IMR-90 (cell line): Measurements from ENCODE around the gene MAEL. TPM values are rescaled to one million over a fixed set of nuclear protein-coding genes. Genes with fewer than 3 reads are reported as not detected.
"Not testable (repeated sequence)": the region's sequence is repeated elsewhere in the genome, so short reads cannot be mapped to it uniquely, and the experiment has no call there.

ENCODE experiments used
- ATAC-seq: fragments of 200-7000 bp; cut with Tn5 transposase; 2 replicates; pipeline ENCODE4 v1.9.1; 2020; ENCODE audit warnings: low read depth, mild to moderate bottlenecking, moderate library complexity
- BruUV-seq: library from RNA; stranded (reverse); fragments of 400-500 nt; replicated peaks from 2 replicates; lab custom pipeline; 2021; lab: Mats Ljungman, UMichigan
- CTCF ChIA-PET: fragments of 300-600 bp; formaldehyde crosslinking; extraction: SDS; loops from one replicate; lab custom pipeline; 2021; ENCODE audit warnings: antibody characterized with exemption; lab: Yijun Ruan, JAX
- POLR2A ChIA-PET: fragments of 300-600 bp; sonication (Branson Sonifier 250); formaldehyde crosslinking; loops from one replicate; lab custom pipeline; 2022; ENCODE audit warnings: antibody characterized with exemption; ENCODE audit not compliant: unreplicated experiment; lab: Charles Lee
- DNase-seq: peaks from one replicate; pipeline ENCODE4 v3.0.0; 2013
- H2AFZ ChIP-seq: replicated peaks from 2 replicates; pipeline ENCODE3; 2013; ENCODE audit warnings: low read length, mild to moderate bottlenecking; ENCODE audit not compliant: poor library complexity
- H2AK5ac ChIP-seq: 2 replicates; pipeline ENCODE4 v1.6.1; 2013; ENCODE audit warnings: low read depth, low read length, inconsistent platforms
- H2AK9ac ChIP-seq: replicated peaks from 2 replicates; pipeline ENCODE3; 2013; ENCODE audit warnings: mild to moderate bottlenecking, low read depth, low read length, moderate library complexity; ENCODE audit not compliant: poor library complexity
- H2BK120ac ChIP-seq: 2 replicates; pipeline ENCODE4 v1.6.1; 2013; ENCODE audit warnings: low read depth, low read length, inconsistent platforms
- H2BK15ac ChIP-seq: 3 replicates; pipeline ENCODE4 v1.6.1; 2013; ENCODE audit warnings: low read depth, low read length, inconsistent platforms
- H2BK20ac ChIP-seq: 2 replicates; pipeline ENCODE4 v1.6.1; 2013; ENCODE audit warnings: low read depth, mild to moderate bottlenecking, inconsistent platforms, low read length, moderate library complexity
- H2BK5ac ChIP-seq: 2 replicates; pipeline ENCODE4 v1.6.1; 2013; ENCODE audit warnings: mild to moderate bottlenecking, low read depth, low read length, inconsistent platforms; ENCODE audit not compliant: poor library complexity, severe bottlenecking
- H3K14ac ChIP-seq: replicated peaks from 2 replicates; pipeline ENCODE4 v1.6.1; 2013; ENCODE audit warnings: low read depth, low read length, inconsistent platforms
- H3K18ac ChIP-seq: 2 replicates; pipeline ENCODE4 v1.6.1; 2013; ENCODE audit warnings: low read depth, low read length, control low read depth
- H3K23ac ChIP-seq: 2 replicates; pipeline ENCODE4 v1.6.1; 2013; ENCODE audit warnings: low read depth, low read length, inconsistent platforms
- H3K27ac ChIP-seq: 2 replicates; pipeline ENCODE4 v1.5.1; 2013; ENCODE audit warnings: mild to moderate bottlenecking, control low read depth, low read length; ENCODE audit not compliant: insufficient read depth
- H3K27me3 ChIP-seq: 2 replicates; pipeline ENCODE4 v1.6.1; 2013; ENCODE audit warnings: low read length; ENCODE audit not compliant: control insufficient read depth, insufficient read depth
- H3K36me3 ChIP-seq: 2 replicates; pipeline ENCODE4 v1.6.1; 2013; ENCODE audit warnings: low read length, mixed read lengths; ENCODE audit not compliant: control insufficient read depth, insufficient read depth
- H3K4ac ChIP-seq: 2 replicates; pipeline ENCODE4 v1.6.1; 2013; ENCODE audit warnings: low read depth, low read length, inconsistent platforms
- H3K4me1 ChIP-seq: 2 replicates; pipeline ENCODE4 v1.6.1; 2013; ENCODE audit warnings: low read length, mixed read lengths; ENCODE audit not compliant: control insufficient read depth, insufficient read depth
- H3K4me2 ChIP-seq: 2 replicates; pipeline ENCODE4 v1.6.1; 2013; ENCODE audit warnings: low read depth, mild to moderate bottlenecking, control low read depth, low read length, moderate library complexity
- H3K4me3 ChIP-seq: 2 replicates; pipeline ENCODE4 v1.5.1; 2013; ENCODE audit warnings: low read depth, mild to moderate bottlenecking, control low read depth, low read length, moderate library complexity; ENCODE audit not compliant: insufficient read depth
- H3K56ac ChIP-seq: 2 replicates; pipeline ENCODE4 v1.6.1; 2013; ENCODE audit warnings: low read length, inconsistent platforms; ENCODE audit not compliant: insufficient read depth; ENCODE audit errors: extremely low read depth
- H3K79me1 ChIP-seq, 2 experiments: 2 replicates each; pipeline ENCODE4 v1.6.1; 2013; ENCODE audit warnings: low read length in 2 of 2, inconsistent platforms in 1 of 2, low read depth in 1 of 2
- H3K9ac ChIP-seq: 2 replicates; pipeline ENCODE4 v1.6.1; 2013; ENCODE audit warnings: low read depth, low read length, control low read depth
- H3K9me1 ChIP-seq: 2 replicates; pipeline ENCODE4 v1.6.1; 2013; ENCODE audit warnings: low read length, inconsistent platforms; ENCODE audit not compliant: insufficient read depth
- H3K9me3 ChIP-seq: 2 replicates; pipeline ENCODE4 v1.6.1; 2013; ENCODE audit warnings: low read length; ENCODE audit not compliant: control insufficient read depth, insufficient read depth
- H4K20me1 ChIP-seq: 2 replicates; pipeline ENCODE4 v1.6.1; 2013; ENCODE audit warnings: low read length, inconsistent platforms; ENCODE audit not compliant: insufficient read depth
- H4K5ac ChIP-seq: 2 replicates; pipeline ENCODE4 v1.6.1; 2013; ENCODE audit warnings: mild to moderate bottlenecking, low read depth, low read length, control low read depth
- H4K8ac ChIP-seq, 2 experiments: 2 replicates each; pipeline ENCODE4 v1.6.1; 2013; ENCODE audit warnings: low read depth in 2 of 2, low read length in 2 of 2, control low read depth in 1 of 2, inconsistent platforms in 1 of 2
- H4K91ac ChIP-seq: 2 replicates; pipeline ENCODE4 v1.6.1; 2013; ENCODE audit warnings: low read depth, low read length, inconsistent platforms; ENCODE audit not compliant: insufficient read depth
- CEBPB ChIP-seq: IDR thresholded peaks from 2 replicates; pipeline ENCODE4 v1.6.1; 2012; ENCODE audit warnings: low read depth, low read length, improper control_type of control experiment
- CTCF ChIP-seq: conservative IDR thresholded peaks from 2 replicates; pipeline ENCODE4 v1.5.1; 2012; ENCODE audit warnings: mild to moderate bottlenecking, low read depth, low read length, improper control_type of control experiment
- MAZ ChIP-seq: IDR thresholded peaks from 2 replicates; pipeline ENCODE4 v1.6.1; 2012; ENCODE audit warnings: low read depth, mild to moderate bottlenecking, low read length, improper control_type of control experiment, moderate library complexity, borderline replicate concordance
- POLR2A ChIP-seq: IDR thresholded peaks from 2 replicates; pipeline ENCODE4 v1.6.1; 2012; ENCODE audit warnings: mild to moderate bottlenecking, low read depth, low read length
- RFX5 ChIP-seq: IDR thresholded peaks from 2 replicates; pipeline ENCODE4 v1.8.0; 2012; ENCODE audit warnings: low read depth, mild to moderate bottlenecking, low read length, moderate library complexity
- USF2 ChIP-seq: fragments of 150-350 bp; IDR thresholded peaks from 2 replicates; pipeline ENCODE4 v1.6.1; 2017; ENCODE audit warnings: mild to moderate bottlenecking, antibody characterized with exemption, low read length, low read depth
- WGBS, 2 experiments: methylation state at CpG; one replicate each; pipeline versions ENCODE4 v1.1.5 to v1.1.7; 2013; ENCODE audit warnings: missing lambda C conversion rate in 2 of 2; ENCODE audit not compliant: insufficient read length in 1 of 2; ENCODE audit errors: extremely low coverage in 2 of 2; 5-methylcytosine and 5-hydroxymethylcytosine counted together
- dilution Hi-C: fragments of 300-500 bp; cut with HindIII; formaldehyde crosslinking; loops from one replicate; pipeline ENCODE4 v1.14.3; 2018; ENCODE audit warnings: low sequenced_read_pairs; ENCODE audit not compliant: unreplicated experiment
- in situ Hi-C: fragments of 300-500 bp; cut with MboI; formaldehyde crosslinking; loops from 3 replicates; pipeline ENCODE4 v1.14.3; 2019; ENCODE audit warnings: low sequenced_read_pairs, inconsistent platforms, mixed read lengths
- intact Hi-C: fragments of 100-400 bp; cut with micrococcal nuclease; formaldehyde crosslinking; loops from 2 replicates; pipeline ENCODE4 v1.10.0; 2022
- polyA plus RNA-seq, 3 experiments: library from polyadenylated mRNA; depleted of rRNA; stranded (reverse); fragments of >200 nt; gene quantifications; 2 replicates each; pipeline ENCODE4 v1.2.3, GENCODE V29; 2012; ENCODE audit warnings: low replicate concordance in 1 of 3
- total RNA-seq: library from RNA; depleted of rRNA; stranded (reverse); fragments of >200 nt; gene quantifications from 2 replicates; pipeline ENCODE4 v1.2.3, GENCODE V29; 2012

Gene MAEL
- total and polyA plus RNA-seq, 2 of the 4 experiments (the other 2 are of a cell fraction), result not detected

- no CpG with 5 or more reads among the region's 1 CpG for WGBS, 2 experiments
- Histone ChIP-seq H2BK20ac (no peak overlapping the region), H2BK5ac (no peak overlapping the region), H3K18ac (no peak overlapping the region), H3K56ac (no peak overlapping the region), H3K36me3 (no peaks in the 10 kb centered on the region), H2BK15ac (no peak overlapping the region), H3K4me3 (no peak overlapping the region), H3K14ac (no peak overlapping the region), H2AK5ac (no peak overlapping the region), H3K27me3 (no peaks in the 10 kb centered on the region), H3K9me3 (no peaks in the 10 kb centered on the region), H3K27ac (no peak overlapping the region), H3K9me1 (no peaks in the 10 kb centered on the region), H4K20me1 (no peaks in the 10 kb centered on the region), H3K4me2 (no peak overlapping the region), H2AFZ (no peak overlapping the region), H3K4me1 (no peaks in the 10 kb centered on the region), H3K79me1 (no peaks in the 10 kb centered on the region), H4K5ac (no peak overlapping the region), H3K9ac (no peak overlapping the region), H3K23ac (no peak overlapping the region), H2BK120ac (no peak overlapping the region), H3K4ac (no peak overlapping the region), H4K91ac (no peak overlapping the region), H4K8ac (no peak overlapping the region), H2AK9ac (no peak overlapping the region)
- ChIA-PET POLR2A (no interaction called here), CTCF (no interaction called here)
- TF ChIP-seq MAZ (no peak), CEBPB (no peak), USF2 (no peak), CTCF (no peak), RFX5 (no peak), POLR2A (no peak)
- DNase-seq, result no peak
- in situ Hi-C loops, result no loop called here
- intact Hi-C loops, result no loop called here
- no peak for ATAC-seq
- no TSS peak for BruUV-seq
- dilution Hi-C loops, result no loop called here
Observed at GRCh38 chr1:167022384-167022783, 33.3 kb downstream of the MAEL start.

- H3K4ac ChIP-seq, H3K36me3 ChIP-seq, H4K8ac ChIP-seq, H3K27me3 ChIP-seq, H4K20me1 ChIP-seq, H2BK15ac ChIP-seq, H3K4me3 ChIP-seq, H3K4me2 ChIP-seq, H3K14ac ChIP-seq, dilution Hi-C loops, POLR2A ChIA-PET, H3K18ac ChIP-seq, H2AFZ ChIP-seq, H4K5ac ChIP-seq, BruUV-seq, H2BK120ac ChIP-seq, H3K9ac ChIP-seq, CTCF ChIA-PET, H3K4me1 ChIP-seq, H4K91ac ChIP-seq, DNase-seq, H2AK9ac ChIP-seq, H3K56ac ChIP-seq, in situ Hi-C loops, H3K9me3 ChIP-seq, H3K9me1 ChIP-seq, H3K27ac ChIP-seq, intact Hi-C loops, H3K79me1 ChIP-seq, ATAC-seq, H2AK5ac ChIP-seq, H2BK5ac ChIP-seq, H3K23ac ChIP-seq, H2BK20ac ChIP-seq: not testable (repeated sequence)
- WGBS, 2 experiments, result no CpG with 5 or more reads among the region's 27 CpGs
Observed at GRCh38 chr1:167029553-167029952, 40.5 kb downstream of the MAEL start.
